Transverse colon (tissue), 4 donors: Measurements from ENCODE around the gene ANKFN1.

Experiments
- CTCF ChIP-seq, 5 experiments: fragments of 200-600 bp in 3 of 5; fragments of 450-650 bp in 2 of 5; sonication (generic) in 3 of 5; IDR thresholded peaks; 1 replicate in 2 of 5; 2 replicates in 3 of 5; pipeline ENCODE4 v1.5.1; 2016 to 2017; ENCODE audit warnings: antibody characterized with exemption in 5 of 5, inconsistent platforms in 3 of 5, mild to moderate bottlenecking in 2 of 5, moderate library complexity in 1 of 5
- POLR2A ChIP-seq: fragments of 450-650 bp; IDR thresholded peaks from one replicate; pipeline ENCODE4 v1.6.1; 2016; ENCODE audit warnings: antibody characterized with exemption, mild to moderate bottlenecking, moderate library complexity
- POLR2AphosphoS5 ChIP-seq, 3 donors: sonication (generic); formaldehyde crosslinking; IDR thresholded peaks; one replicate each; pipeline ENCODE4 v1.6.1; 2016; ENCODE audit warnings: antibody characterized with exemption in 3 of 3

GRCh38 chr17:56274491-56274890 lies 121.2 kb downstream of the ANKFN1 start:
- no peak for TF ChIP-seq CTCF (IDR thresholded peaks at IDR 0.05)
- no peak for TF ChIP-seq POLR2AphosphoS5 (IDR thresholded peaks at IDR 0.05)
- no peak for TF ChIP-seq POLR2A
